ENCODE measurements around the gene ARHGAP26. TPM values are rescaled to one million over a fixed set of nuclear protein-coding genes. Genes with fewer than 3 reads are reported as not detected.
A peak's percentile ranks its signal among the peaks of the same experiment; 100 is the strongest.

ARHGAP26 gene
- total and polyA plus RNA-seq, 2 donors (not counting 1 experiment from before 2014, with no cell fraction given) = 4.1 to 6.8 TPM

GRCh38 chr5:143105216-143105905, 335.2 kb downstream of the ARHGAP26 start:
- H2AFZ ChIP-seq (ENCODE audit: low read length) = no peak overlapping the region
- no peaks in the 10 kb centered on the region for H3K36me3 ChIP-seq (ENCODE audit: control insufficient read depth, insufficient read depth, low read length)
- H3K4me1 ChIP-seq (ENCODE audit: control insufficient read depth, extremely low read depth, insufficient read depth, low read length) = no peaks in the 10 kb centered on the region
- H3K27ac ChIP-seq (ENCODE audit: insufficient read depth, low read length) = no peak overlapping the region
- DNase-seq (ENCODE audit: low read depth in 2 of 2) = no peak
- no peaks in the 10 kb centered on the region for H3K27me3 ChIP-seq (ENCODE audit: control insufficient read depth, insufficient read depth, low read length)
- H3K4me2 ChIP-seq (ENCODE audit: extremely low read depth, insufficient read depth, low read length) = no peak overlapping the region
- no peaks in the 10 kb centered on the region for H3K9me3 ChIP-seq (ENCODE audit: control insufficient read depth, insufficient read depth, low read depth, low read length)
- TF ChIP-seq CTCF (conservative IDR thresholded peaks at IDR 0.05 in 1 of 2, IDR thresholded peaks at IDR 0.05 in 1 of 2; ENCODE audit: low read depth in 1 of 2, low read length in 2 of 2) = no peak
- no peak for TF ChIP-seq EZH2 (IDR thresholded peaks at IDR 0.05; ENCODE audit: low read length, missing control alignments)
- H4K20me1 ChIP-seq (ENCODE audit: control insufficient read depth, extremely low read depth, insufficient read depth, low read length) = no peaks in the 10 kb centered on the region
- no peak overlapping the region for H3K9ac ChIP-seq (ENCODE audit: insufficient read depth, low read length)
- H3K79me2 ChIP-seq (ENCODE audit: control insufficient read depth, insufficient read depth, low read length) = no peaks in the 10 kb centered on the region
- H3K4me3 ChIP-seq (replicated peaks in 1 of 4; ENCODE audit: control extremely low read depth in 1 of 4, insufficient read depth in 1 of 4, low read depth in 3 of 4, low read length in 4 of 4) = no peak overlapping the region

- Histone ChIP-seq H3K36me3 (ENCODE audit: control insufficient read depth, insufficient read depth, low read length) (no peaks in the 10 kb centered on the region), H3K4me1 (ENCODE audit: control insufficient read depth, extremely low read depth, insufficient read depth, low read length) (no peaks in the 10 kb centered on the region), H3K27me3 (ENCODE audit: control insufficient read depth, insufficient read depth, low read length) (no peaks in the 10 kb centered on the region), H3K27ac (ENCODE audit: insufficient read depth, low read length) (no peak overlapping the region), H3K4me2 (ENCODE audit: extremely low read depth, insufficient read depth, low read length) (no peak overlapping the region), H3K4me3 (replicated peaks in 1 of 4; ENCODE audit: control extremely low read depth in 1 of 4, insufficient read depth in 1 of 4, low read depth in 3 of 4, low read length in 4 of 4) (no peak overlapping the region), H4K20me1 (ENCODE audit: control insufficient read depth, extremely low read depth, insufficient read depth, low read length) (no peaks in the 10 kb centered on the region), H2AFZ (ENCODE audit: low read length) (no peak overlapping the region), H3K9me3 (ENCODE audit: control insufficient read depth, insufficient read depth, low read depth, low read length) (no peaks in the 10 kb centered on the region), H3K79me2 (ENCODE audit: control insufficient read depth, insufficient read depth, low read length) (no peaks in the 10 kb centered on the region), H3K9ac (ENCODE audit: insufficient read depth, low read length) (no peak overlapping the region)
- TF ChIP-seq CTCF (conservative IDR thresholded peaks at IDR 0.05 in 1 of 2, IDR thresholded peaks at IDR 0.05 in 1 of 2; ENCODE audit: low read depth in 1 of 2, low read length in 2 of 2) = peak; percentile 18 to 37
- TF ChIP-seq EZH2 (IDR thresholded peaks at IDR 0.05; ENCODE audit: low read length, missing control alignments) = no peak
- DNase-seq (ENCODE audit: low read depth in 2 of 2) = peak; percentile 64 to 80
Measured at GRCh38 chr5:143106174-143106573, 336.0 kb downstream of the ARHGAP26 start.

- no peak overlapping the region for H2AFZ ChIP-seq (ENCODE audit: low read length)
- no peak overlapping the region for H3K9ac ChIP-seq (ENCODE audit: insufficient read depth, low read length)
- no peaks in the 10 kb centered on the region for H3K9me3 ChIP-seq (ENCODE audit: control insufficient read depth, insufficient read depth, low read depth, low read length)
- no peaks in the 10 kb centered on the region for H3K4me1 ChIP-seq (ENCODE audit: control insufficient read depth, extremely low read depth, insufficient read depth, low read length)
- H3K4me2 ChIP-seq (ENCODE audit: extremely low read depth, insufficient read depth, low read length) = no peak overlapping the region
- no peak for DNase-seq (ENCODE audit: low read depth in 2 of 2)
- H3K27me3 ChIP-seq (ENCODE audit: control insufficient read depth, insufficient read depth, low read length) = no peaks in the 10 kb centered on the region
- TF ChIP-seq CTCF (conservative IDR thresholded peaks at IDR 0.05 in 1 of 2, IDR thresholded peaks at IDR 0.05 in 1 of 2; ENCODE audit: low read depth in 1 of 2, low read length in 2 of 2) (no peak), EZH2 (IDR thresholded peaks at IDR 0.05; ENCODE audit: low read length, missing control alignments) (no peak)
- H3K79me2 ChIP-seq (ENCODE audit: control insufficient read depth, insufficient read depth, low read length) = no peaks in the 10 kb centered on the region
- H3K27ac ChIP-seq (ENCODE audit: insufficient read depth, low read length) = no peak overlapping the region
- H3K4me3 ChIP-seq (replicated peaks in 1 of 4; ENCODE audit: control extremely low read depth in 1 of 4, insufficient read depth in 1 of 4, low read depth in 3 of 4, low read length in 4 of 4) = no peak overlapping the region
- H4K20me1 ChIP-seq (ENCODE audit: control insufficient read depth, extremely low read depth, insufficient read depth, low read length) = no peaks in the 10 kb centered on the region
- H3K36me3 ChIP-seq (ENCODE audit: control insufficient read depth, insufficient read depth, low read length) = no peaks in the 10 kb centered on the region
Measured at GRCh38 chr5:143108498-143109128, 338.4 kb downstream of the ARHGAP26 start.
